GM19099 (cell line): ENCODE results near the gene CTTN.

Source experiments
- POLR2A ChIP-seq: IDR thresholded peaks from 3 replicates; pipeline ENCODE4 v1.6.1; 2011; ENCODE audit warnings: low read depth; ENCODE audit not compliant: insufficient read length; ENCODE audit errors: extremely low read depth

CTTN gene

DNA sequence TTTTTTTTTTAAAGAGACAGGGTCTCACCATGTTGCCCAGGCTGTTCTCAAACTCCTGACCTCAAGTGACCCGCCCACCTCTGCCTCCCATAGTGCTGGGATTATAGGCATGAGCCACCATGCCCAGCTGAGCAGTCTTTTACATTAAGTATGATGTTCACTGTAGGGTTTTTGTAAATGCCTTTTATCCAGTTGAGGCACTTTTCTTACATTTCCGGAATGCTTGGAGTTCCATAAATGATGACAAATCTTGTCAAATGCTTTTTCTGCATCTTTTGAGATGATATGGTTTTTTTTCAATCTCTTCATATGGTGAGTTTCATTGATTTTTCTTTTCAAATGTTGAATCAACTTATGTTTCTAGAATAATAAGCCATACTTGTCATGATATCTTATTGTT lies 29.4 kb upstream of the CTTN start:
- no peak for TF ChIP-seq POLR2A

- TF ChIP-seq POLR2A = no peak
Observed at GRCh38 chr11:70371241-70371640, 27.1 kb upstream of the CTTN start.

- TF ChIP-seq POLR2A = no peak
Observed at GRCh38 chr11:70372076-70372475, 26.3 kb upstream of the CTTN start.

GRCh38 chr11:70376621-70377020 lies 21.7 kb upstream of the CTTN start:
- no peak for TF ChIP-seq POLR2A

- no peak for TF ChIP-seq POLR2A
Observed at GRCh38 chr11:70377645-70378044, 20.7 kb upstream of the CTTN start.

DNA sequence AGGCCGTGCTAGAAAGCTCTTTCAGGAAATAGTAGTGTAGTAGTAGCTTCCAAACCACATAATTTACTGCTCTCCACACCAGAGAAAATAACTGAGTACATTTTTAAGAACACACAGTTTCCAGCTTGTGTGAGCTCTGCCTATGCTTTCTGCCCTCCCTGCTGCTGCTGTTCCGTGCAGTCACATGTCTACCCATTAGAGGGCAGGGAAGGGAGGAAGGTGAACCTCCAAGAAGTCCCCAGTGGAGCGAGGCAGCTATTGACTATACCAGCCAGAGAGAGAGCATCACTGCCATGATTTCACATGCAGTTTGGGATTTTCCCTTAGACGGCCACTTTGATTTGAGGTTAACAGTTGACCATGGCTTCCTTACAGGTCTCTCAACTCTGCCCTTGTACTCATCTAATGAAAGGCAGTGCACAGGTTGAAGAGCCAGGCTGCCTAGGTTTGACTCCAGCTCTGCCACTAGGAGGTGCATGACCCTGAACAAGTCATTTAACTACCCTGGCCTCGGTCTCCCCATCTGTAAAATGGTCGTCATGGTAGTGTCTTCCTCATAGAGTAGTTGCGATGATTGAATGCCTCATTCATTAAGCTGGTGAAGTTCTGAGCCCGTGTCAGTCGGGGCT lies 19.7 kb upstream of the CTTN start:
- no peak for TF ChIP-seq POLR2A

GRCh38 chr11:70381350-70381749 lies 17.0 kb upstream of the CTTN start:
- no peak for TF ChIP-seq POLR2A

GRCh38 chr11:70381872-70382861 lies 16.2 kb upstream of the CTTN start:
- TF ChIP-seq POLR2A = no peak

GRCh38 chr11:70383664-70384565 lies 14.4 kb upstream of the CTTN start:
- TF ChIP-seq POLR2A = no peak

DNA sequence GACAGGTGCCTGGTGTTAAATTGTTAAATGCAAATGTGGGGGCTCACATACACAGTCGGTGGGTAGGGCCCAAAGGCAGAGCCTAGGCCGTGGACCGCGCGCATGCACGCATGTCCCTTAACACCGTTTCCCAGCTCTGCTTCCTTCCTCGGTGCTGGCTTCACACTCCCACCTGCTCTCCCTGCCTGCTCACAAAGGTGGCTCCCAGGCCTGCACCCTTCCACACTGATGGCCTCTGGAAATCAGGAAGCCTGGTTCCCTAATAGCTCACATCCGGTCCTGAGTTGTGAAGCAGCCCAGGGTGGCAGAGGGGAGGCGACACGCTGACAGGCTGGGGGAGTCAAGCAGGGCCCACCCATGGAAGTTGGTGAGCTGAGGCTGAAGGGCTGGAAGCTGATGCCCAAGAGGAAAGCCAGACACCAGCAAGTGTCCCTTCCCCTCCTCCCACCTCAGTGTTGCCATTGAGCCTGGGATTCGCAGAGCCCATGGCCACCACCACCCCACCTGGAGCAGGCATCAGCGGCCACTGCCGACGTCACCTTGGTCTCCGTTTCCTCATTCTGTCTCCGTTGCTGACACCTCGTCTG lies 13.7 kb upstream of the CTTN start:
- no peak for TF ChIP-seq POLR2A

DNA sequence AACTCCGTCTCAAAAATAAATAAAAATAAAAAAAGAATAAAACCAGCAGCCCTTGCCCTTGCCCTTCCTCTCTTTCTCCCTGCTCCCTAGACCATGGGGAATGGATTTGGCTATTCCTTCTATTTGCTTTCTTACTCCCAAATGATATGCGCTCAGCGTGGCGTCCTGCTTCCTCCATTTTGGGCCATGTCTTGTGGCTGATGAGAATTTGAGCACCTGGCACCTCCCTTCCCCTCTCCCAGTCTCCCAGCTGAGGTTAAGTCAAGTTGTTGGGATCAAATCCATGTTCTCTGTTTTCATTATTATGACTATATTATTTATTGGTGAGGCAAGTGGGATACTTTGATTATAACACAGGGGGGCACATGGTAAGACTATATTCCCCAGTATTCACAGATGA lies 10.8 kb upstream of the CTTN start:
- no peak for TF ChIP-seq POLR2A

GRCh38 chr11:70389201-70389600 lies 9.1 kb upstream of the CTTN start:
- no peak for TF ChIP-seq POLR2A

DNA sequence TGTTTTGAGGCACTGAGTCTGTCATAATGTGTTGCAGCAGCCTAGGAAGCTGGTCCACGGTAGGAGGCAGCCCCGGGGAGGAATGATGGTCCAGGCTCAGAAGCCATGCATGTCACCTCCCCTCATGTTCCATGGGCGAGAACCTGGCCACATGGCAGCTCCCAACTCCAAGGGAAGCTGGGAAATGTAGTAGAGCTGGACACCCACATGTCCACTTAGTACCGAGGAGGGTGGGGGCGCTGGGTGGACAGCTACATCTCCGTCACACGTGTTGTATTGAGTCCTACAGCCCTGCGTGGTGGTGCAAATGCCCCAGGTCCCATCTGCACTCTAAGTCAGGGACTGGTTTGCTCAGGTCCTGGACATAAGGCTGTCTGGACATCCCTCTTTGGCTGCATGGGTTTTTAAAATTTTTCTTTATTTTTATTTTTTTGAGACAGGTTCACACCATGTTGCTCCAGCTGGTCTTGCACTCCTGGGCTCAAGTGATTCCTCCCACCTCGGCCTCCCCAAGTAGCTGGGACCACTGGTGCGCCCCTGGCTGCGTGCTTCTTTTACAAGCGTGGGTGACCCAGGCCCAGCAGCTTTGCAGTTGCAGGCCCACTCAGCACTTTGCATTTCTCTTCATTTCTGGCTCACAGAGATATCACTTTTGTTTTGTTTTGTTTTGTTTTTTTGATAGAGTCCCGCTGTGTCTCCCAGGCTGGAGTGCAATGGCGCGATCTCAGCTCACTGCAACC lies 3.9 kb upstream of the CTTN start:
- no peak for TF ChIP-seq POLR2A

DNA sequence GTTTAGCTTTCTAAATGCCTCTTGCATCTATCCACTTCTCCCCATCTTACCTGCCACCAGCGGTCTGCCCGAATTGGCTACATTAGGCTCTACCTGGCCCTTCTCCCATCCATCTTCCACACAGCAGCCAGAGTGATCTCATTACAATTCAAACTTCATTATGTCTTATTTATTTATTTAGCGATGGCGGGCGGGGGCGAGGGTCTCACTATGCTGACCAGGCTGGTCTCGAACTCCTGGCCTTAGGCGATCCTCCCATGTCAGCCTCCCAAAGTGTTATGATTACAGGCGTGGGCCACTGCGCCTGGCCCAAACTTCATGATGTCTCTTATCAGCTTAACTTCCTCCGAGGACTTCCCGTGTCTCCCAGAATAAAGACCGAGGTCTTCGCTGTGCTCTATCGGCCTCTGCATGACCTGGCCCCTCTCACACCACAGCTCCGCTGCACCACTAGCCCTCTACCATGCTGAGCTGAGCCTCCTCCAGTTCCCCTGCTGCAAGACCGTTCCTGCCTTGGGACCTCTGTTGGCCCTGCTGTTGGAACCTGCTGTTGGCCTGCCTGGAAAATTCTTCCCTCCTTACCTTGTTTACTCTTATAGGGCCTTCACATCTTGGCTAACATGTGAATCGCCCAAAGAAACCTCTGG lies 870 bp upstream of the CTTN start:
- no peak for TF ChIP-seq POLR2A
